A673 (cell line): ENCODE measurements around the gene PLIN5. TPM values are rescaled to one million over a fixed set of nuclear protein-coding genes. Genes with fewer than 3 reads are reported as not detected.

ENCODE experiments used
- BruUV-seq: library from RNA; stranded (reverse); fragments of 400-500 nt; replicated peaks from 2 replicates; lab custom pipeline; 2021; lab: Mats Ljungman, UMichigan
- CTCF ChIA-PET: fragments of 300-600 bp; sonication (Branson Sonifier 250); formaldehyde crosslinking; loops from one replicate; lab custom pipeline; 2022; ENCODE audit warnings: antibody characterized with exemption; lab: Charles Lee
- POLR2A ChIA-PET: fragments of 300-600 bp; sonication (Branson Sonifier 250); formaldehyde crosslinking; loops from one replicate; lab custom pipeline; 2022; ENCODE audit warnings: antibody characterized with exemption; ENCODE audit not compliant: low non-redundant PET; lab: Charles Lee
- DNase-seq: peaks from one replicate; pipeline ENCODE4 v3.0.0-alpha.2; 2015; ENCODE audit warnings: low spot score
- H3K27ac ChIP-seq: fragments of 200-600 bp; sonication (generic); 2 replicates; pipeline ENCODE4 v1.5.1; 2016; ENCODE audit warnings: mixed run types, low read depth, mild to moderate bottlenecking, mixed read lengths, antibody characterized with exemption, low read length; ENCODE audit not compliant: poor library complexity, severe bottlenecking
- H3K27me3 ChIP-seq: fragments of 200-600 bp; sonication (generic); replicated peaks from 2 replicates; pipeline ENCODE4 v1.6.1; 2017; ENCODE audit warnings: mixed run types, low read depth, mild to moderate bottlenecking, mixed read lengths, antibody characterized with exemption, low read length; ENCODE audit not compliant: insufficient read depth, poor library complexity
- H3K36me3 ChIP-seq: fragments of 200-600 bp; sonication (generic); 2 replicates; pipeline ENCODE4 v1.6.1; 2016; ENCODE audit warnings: mixed run types, mild to moderate bottlenecking, mixed read lengths, antibody characterized with exemption, low read length; ENCODE audit not compliant: insufficient read depth, poor library complexity, severe bottlenecking
- H3K4me1 ChIP-seq: fragments of 200-600 bp; sonication (generic); 2 replicates; pipeline ENCODE4 v1.6.1; 2017; ENCODE audit warnings: mixed run types, mild to moderate bottlenecking, mixed read lengths, antibody characterized with exemption, low read length; ENCODE audit not compliant: insufficient read depth, poor library complexity, severe bottlenecking
- H3K4me3 ChIP-seq: fragments of 200-600 bp; sonication (generic); 2 replicates; pipeline ENCODE4 v1.5.1; 2016; ENCODE audit warnings: low read depth, mixed run types, mild to moderate bottlenecking, mixed read lengths, low read length; ENCODE audit not compliant: poor library complexity, severe bottlenecking
- H3K9me3 ChIP-seq: fragments of 200-600 bp; sonication (generic); 2 replicates; pipeline ENCODE4 v1.6.1; 2016; ENCODE audit warnings: mixed run types, low read depth, mild to moderate bottlenecking, mixed read lengths, antibody characterized with exemption, low read length; ENCODE audit not compliant: poor library complexity, severe bottlenecking
- CTCF ChIP-seq: fragments of 300-800, 200-600 bp; sonication (generic); conservative IDR thresholded peaks from 2 replicates; pipeline ENCODE4 v1.5.1; 2017; ENCODE audit warnings: low read depth, mild to moderate bottlenecking, antibody characterized with exemption, low read length, moderate library complexity, mixed read lengths
- EZH2 ChIP-seq: fragments of 200-600 bp; sonication (generic); IDR thresholded peaks from 2 replicates; pipeline ENCODE4 v1.6.1; 2017; ENCODE audit warnings: borderline replicate concordance, low read depth, mild to moderate bottlenecking, mixed read lengths, antibody characterized with exemption, low read length; ENCODE audit not compliant: poor library complexity, severe bottlenecking
- intact Hi-C: fragments of 100-400 bp; cut with micrococcal nuclease; formaldehyde crosslinking; loops from one replicate; pipeline ENCODE4 v1.10.0; 2022; ENCODE audit not compliant: unreplicated experiment
- total RNA-seq: library from RNA; stranded (reverse); gene quantifications from 2 replicates; pipeline ENCODE4 v1.2.3, GENCODE V29; 2021

Gene PLIN5
- total RNA-seq, 1 experiment from 2014 or later = 3.0 TPM

- H3K36me3 ChIP-seq = peaks cover 19% of the 10 kb centered on the region
- H3K4me3 ChIP-seq = peak overlapping the region; percentile 99
- intact Hi-C loops = loop anchor here (5.0 kb wide), 1 partner anchor 72 kb away; the partner anchor contains the start of genes CHAF1A and SH3GL1
- H3K4me1 ChIP-seq = no peaks in the 10 kb centered on the region
- ChIA-PET POLR2A (interaction anchor here (0.6 kb wide), 1 partner anchor 178 kb away, joined by 4 read pairs; no protein-coding TSS in a partner anchor), CTCF (interaction anchor here (0.5 to 1.1 kb wide), 3 partner anchors 72 to 485 kb away, joined by 4 to 6 read pairs (median 4); partner anchors contain the start of gene CHAF1A)
- no TSS peak for BruUV-seq
- no peaks in the 10 kb centered on the region for H3K27me3 ChIP-seq
- TF ChIP-seq CTCF (no peak), EZH2 (no peak)
- peak overlapping the region; percentile 88 for H3K27ac ChIP-seq
- DNase-seq = no peak
- H3K9me3 ChIP-seq = no peaks in the 10 kb centered on the region
These were observed 61.1 kb downstream of the PLIN5 start for GRCh38 chr19:4473763-4474513.

- no TSS peak for BruUV-seq
These were observed 61.8 kb downstream of the PLIN5 start for GRCh38 chr19:4473011-4473762.

More at GRCh38 chr19:4473011-4473762, 61.8 kb downstream of the PLIN5 start:
- Histone ChIP-seq H3K4me3 (peak overlapping the region; percentile 99), H3K36me3 (peaks cover 18% of the 10 kb centered on the region), H3K4me1 (no peaks in the 10 kb centered on the region), H3K27me3 (no peaks in the 10 kb centered on the region), H3K27ac (peak overlapping the region; percentile 88), H3K9me3 (no peaks in the 10 kb centered on the region)
- POLR2A ChIA-PET = interaction anchor here (0.6 kb wide), 1 partner anchor 226 kb away, joined by 4 read pairs; the partner anchor contains the start of gene YJU2
- CTCF ChIA-PET = no interaction called here
- intact Hi-C loops = loop anchor here (5.0 kb wide), 1 partner anchor 71 kb away; the partner anchor contains the start of genes CHAF1A and SH3GL1
- no peak for DNase-seq
- TF ChIP-seq EZH2 = no peak
- no peak for TF ChIP-seq CTCF

Other genes with a start within 250 kb of the PLIN5 start
- not detected in 2 replicates for gene TMIGD2, start 232.8 kb downstream of the PLIN5 start, total RNA-seq
- gene FSD1, start 230.6 kb downstream of the PLIN5 start, total RNA-seq = 10.4 and 14.4 TPM in 2 replicates
- 2.0 and 3.0 TPM in 2 replicates for gene STAP2, start 196.4 kb downstream of the PLIN5 start, total RNA-seq
- gene MPND, start 191.7 kb downstream of the PLIN5 start, total RNA-seq = 22.6 and 26.3 TPM in 2 replicates
- 100 and 108 TPM in 2 replicates for gene SH3GL1, start 134.7 kb downstream of the PLIN5 start, total RNA-seq
- gene CHAF1A, start 132.6 kb downstream of the PLIN5 start, total RNA-seq = 115 and 119 TPM in 2 replicates
- gene UBXN6, start 77.4 kb downstream of the PLIN5 start, total RNA-seq = 49.1 and 56.1 TPM in 2 replicates
- gene HDGFL2, start 62.9 kb downstream of the PLIN5 start, total RNA-seq = 89.6 and 94.8 TPM in 2 replicates
- gene PLIN4, start 16.7 kb downstream of the PLIN5 start, total RNA-seq = 1.0 and 1.3 TPM in 2 replicates
- gene LRG1, start 4.8 kb upstream of the PLIN5 start, total RNA-seq = 0.20 TPM in 1 of 2 replicates, not detected in the other
- 9.2 and 12.2 TPM in 2 replicates for gene SEMA6B, start 24.5 kb upstream of the PLIN5 start, total RNA-seq
- 24.7 and 25.4 TPM in 2 replicates for gene TNFAIP8L1, start 104.3 kb upstream of the PLIN5 start, total RNA-seq
- gene MYDGF, start 135.1 kb upstream of the PLIN5 start, total RNA-seq = 128 TPM in 2 replicates
- 60.2 and 65.7 TPM in 2 replicates for gene DPP9, start 188.6 kb upstream of the PLIN5 start, total RNA-seq